Measurements from ENCODE around the gene VILL.

GRCh38 chr3:38036286-38036685 is 45.7 kb downstream of the VILL start:
- no peak for TF ChIP-seq CTCF (IDR thresholded peaks at IDR 0.05)
- TF ChIP-seq POLR2A (IDR thresholded peaks at IDR 0.05): no peak
